ENCODE results near the gene ZSWIM6. TPM values are rescaled to one million over a fixed set of nuclear protein-coding genes. Genes with fewer than 3 reads are reported as not detected.

Gene ZSWIM6
- total and polyA plus RNA-seq, 4 experiments from 2014 or later = 0.23 to 11.3 (median 5.5) TPM

GRCh38 chr5:61289669-61290306, 42.3 kb upstream of the ZSWIM6 start:
- H3K36me3 Mint-ChIP-seq = no peaks in the 10 kb centered on the region
- H3K27me3 Mint-ChIP-seq = no peaks in the 10 kb centered on the region

GRCh38 chr5:61290791-61291210, 41.3 kb upstream of the ZSWIM6 start:
- peaks cover 0 to 5% (median 2%) of the 10 kb centered on the region in 4 donors for H3K4me1 Mint-ChIP-seq
- no peak overlapping the region for H3K4me3 Mint-ChIP-seq

More at GRCh38 chr5:61289669-61290306, 42.3 kb upstream of the ZSWIM6 start:
- H3K27ac ChIP-seq (ENCODE audit: low read depth, low read length) = no peak overlapping the region
- no peak for DNase-seq
- peaks cover 0 to 5% (median 2%) of the 10 kb centered on the region in 4 donors for H3K4me1 Mint-ChIP-seq
- no peaks in the 10 kb centered on the region for H3K9me3 Mint-ChIP-seq
- H3K27me3 ChIP-seq (ENCODE audit: insufficient read depth, low read length) = no peaks in the 10 kb centered on the region
- H3K4me1 ChIP-seq (ENCODE audit: insufficient read depth, low read length) = no peaks in the 10 kb centered on the region
- intact Hi-C loops (cut with micrococcal nuclease) = no loop called here
- H3K9me3 ChIP-seq (ENCODE audit: control insufficient read depth in 1 of 2, low read length in 2 of 2) = no peaks in the 10 kb centered on the region
- H3K36me3 ChIP-seq (ENCODE audit: insufficient read depth, low read length) = no peaks in the 10 kb centered on the region
- POLR2A ChIA-PET (ENCODE audit: partially characterized antibody) = no interaction called here
- no peak overlapping the region for H3K4me3 Mint-ChIP-seq
- H3K27ac Mint-ChIP-seq = no peak overlapping the region
- H3K4me3 ChIP-seq (ENCODE audit: low read length in 2 of 2) = no peak overlapping the region
- CTCF ChIA-PET (ENCODE audit: partially characterized antibody) = no interaction called here

DNA sequence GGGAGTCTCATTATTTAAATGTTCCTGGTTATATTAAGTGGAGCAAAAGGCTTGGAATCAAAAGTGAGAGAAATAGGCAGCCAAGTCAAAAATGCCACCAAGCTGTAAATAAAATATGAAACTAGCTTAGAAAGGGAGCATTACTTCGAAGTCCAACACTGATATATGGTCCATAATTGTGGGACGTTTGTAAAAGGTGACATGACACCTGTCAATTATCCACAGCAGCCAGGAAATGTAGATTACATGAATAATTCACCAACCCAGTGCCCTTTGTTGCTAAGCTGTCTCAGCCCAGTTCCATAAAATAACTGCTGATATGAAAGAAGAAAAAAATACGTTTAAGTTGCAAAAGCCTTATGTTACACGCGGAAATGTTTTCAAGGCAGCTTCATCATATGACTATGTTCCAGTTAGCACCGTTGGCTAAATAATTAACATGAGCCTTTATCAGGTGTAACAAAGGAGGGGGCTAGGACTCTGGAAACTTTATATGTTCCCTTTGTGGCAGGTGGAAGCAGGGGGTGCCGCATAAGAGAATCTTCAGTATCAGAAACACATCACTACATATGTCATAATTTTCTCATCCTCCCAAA, 39.9 kb upstream of the ZSWIM6 start:
- H3K27ac Mint-ChIP-seq = no peak overlapping the region
- intact Hi-C loops (cut with micrococcal nuclease) = no loop called here
- no peaks in the 10 kb centered on the region for H3K9me3 ChIP-seq (ENCODE audit: control insufficient read depth in 1 of 2, low read length in 2 of 2)

More at GRCh38 chr5:61290791-61291210, 41.3 kb upstream of the ZSWIM6 start:
- H3K4me1 ChIP-seq (ENCODE audit: insufficient read depth, low read length) = no peaks in the 10 kb centered on the region
- no peaks in the 10 kb centered on the region for H3K27me3 ChIP-seq (ENCODE audit: insufficient read depth, low read length)
- no peaks in the 10 kb centered on the region for H3K36me3 ChIP-seq (ENCODE audit: insufficient read depth, low read length)
- no peak overlapping the region for H3K4me3 ChIP-seq (ENCODE audit: low read length in 2 of 2)
- no peak overlapping the region for H3K27ac ChIP-seq (ENCODE audit: low read depth, low read length)
- H3K27ac Mint-ChIP-seq = peak overlapping the region in 1 of 7 donors; percentile 72
- ChIA-PET CTCF (ENCODE audit: partially characterized antibody) (no interaction called here), POLR2A (ENCODE audit: partially characterized antibody) (no interaction called here)
- H3K27me3 Mint-ChIP-seq = no peaks in the 10 kb centered on the region
- no peaks in the 10 kb centered on the region for H3K9me3 ChIP-seq (ENCODE audit: control insufficient read depth in 1 of 2, low read length in 2 of 2)
- no peak for DNase-seq
- intact Hi-C loops (cut with micrococcal nuclease) = no loop called here
- H3K9me3 Mint-ChIP-seq = no peaks in the 10 kb centered on the region
- no peaks in the 10 kb centered on the region for H3K36me3 Mint-ChIP-seq

DNA sequence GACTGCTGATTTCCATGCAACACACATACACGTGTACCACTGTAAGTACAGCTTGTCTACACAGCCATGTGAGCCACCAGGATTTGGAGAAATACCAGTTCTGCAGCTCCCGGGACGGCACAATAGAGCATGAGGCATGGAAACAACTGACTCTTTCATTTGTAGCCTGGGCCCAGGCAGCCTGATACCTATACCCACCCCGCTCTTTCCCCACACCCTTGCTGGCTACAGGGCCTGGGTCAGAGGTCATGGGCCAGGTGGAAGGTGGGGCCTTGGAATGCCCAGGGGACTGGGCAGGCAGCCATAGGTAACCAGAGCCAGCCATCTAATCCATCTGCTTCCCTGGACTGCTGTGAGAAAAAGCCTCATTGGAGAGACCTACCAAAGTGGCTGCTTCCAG, 39.0 kb upstream of the ZSWIM6 start:
- Histone ChIP-seq H3K36me3 (ENCODE audit: insufficient read depth, low read length) (no peaks in the 10 kb centered on the region), H3K27ac (ENCODE audit: low read depth, low read length) (no peak overlapping the region), H3K9me3 (ENCODE audit: control insufficient read depth in 1 of 2, low read length in 2 of 2) (no peaks in the 10 kb centered on the region), H3K4me1 (ENCODE audit: insufficient read depth, low read length) (no peaks in the 10 kb centered on the region), H3K27me3 (ENCODE audit: insufficient read depth, low read length) (no peaks in the 10 kb centered on the region), H3K4me3 (ENCODE audit: low read length in 2 of 2) (no peak overlapping the region)
- Mint-ChIP-seq H3K4me3 (no peak overlapping the region), H3K9me3 (no peaks in the 10 kb centered on the region), H3K4me1 (peaks cover 0 to 5% (median 2%) of the 10 kb centered on the region in 4 donors), H3K36me3 (no peaks in the 10 kb centered on the region), H3K27ac (no peak overlapping the region), H3K27me3 (no peaks in the 10 kb centered on the region)
- CTCF ChIA-PET (ENCODE audit: partially characterized antibody) = no interaction called here
- POLR2A ChIA-PET (ENCODE audit: partially characterized antibody) = no interaction called here
- no peak for DNase-seq
- intact Hi-C loops (cut with micrococcal nuclease) = no loop called here

More for the DNA sequence above, 39.9 kb upstream of the ZSWIM6 start:
- H3K4me1 Mint-ChIP-seq = peaks cover 0 to 5% (median 2%) of the 10 kb centered on the region in 4 donors
- POLR2A ChIA-PET (ENCODE audit: partially characterized antibody) = no interaction called here
- no peak for DNase-seq
- H3K4me3 ChIP-seq (ENCODE audit: low read length in 2 of 2) = no peak overlapping the region
- H3K4me3 Mint-ChIP-seq = no peak overlapping the region
- H3K9me3 Mint-ChIP-seq = no peaks in the 10 kb centered on the region
- no peaks in the 10 kb centered on the region for H3K27me3 Mint-ChIP-seq
- H3K27ac ChIP-seq (ENCODE audit: low read depth, low read length) = no peak overlapping the region
- H3K36me3 Mint-ChIP-seq = no peaks in the 10 kb centered on the region
- H3K27me3 ChIP-seq (ENCODE audit: insufficient read depth, low read length) = no peaks in the 10 kb centered on the region
- CTCF ChIA-PET (ENCODE audit: partially characterized antibody) = no interaction called here
- no peaks in the 10 kb centered on the region for H3K36me3 ChIP-seq (ENCODE audit: insufficient read depth, low read length)
- H3K4me1 ChIP-seq (ENCODE audit: insufficient read depth, low read length) = no peaks in the 10 kb centered on the region

DNA sequence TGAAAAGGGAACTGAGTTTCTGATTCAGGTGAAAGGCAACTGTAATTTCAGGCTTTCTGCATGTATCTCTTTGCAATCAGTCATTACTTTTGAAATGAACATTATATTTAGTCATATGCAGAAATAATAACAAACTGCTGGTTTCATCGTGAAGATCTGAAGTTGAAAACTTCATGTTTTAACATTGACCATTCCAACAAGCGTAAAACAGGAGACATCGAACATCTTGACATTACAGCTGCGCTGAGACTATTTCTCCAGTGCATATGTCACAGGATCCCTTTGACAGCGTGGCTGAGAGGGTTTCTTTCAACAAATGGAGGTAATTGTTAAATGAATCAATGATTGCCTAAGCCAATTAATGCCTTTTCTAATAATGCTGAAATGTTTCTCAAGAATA, 38.2 kb upstream of the ZSWIM6 start:
- no peaks in the 10 kb centered on the region for H3K36me3 ChIP-seq (ENCODE audit: insufficient read depth, low read length)
- CTCF ChIA-PET (ENCODE audit: partially characterized antibody) = no interaction called here

DNA sequence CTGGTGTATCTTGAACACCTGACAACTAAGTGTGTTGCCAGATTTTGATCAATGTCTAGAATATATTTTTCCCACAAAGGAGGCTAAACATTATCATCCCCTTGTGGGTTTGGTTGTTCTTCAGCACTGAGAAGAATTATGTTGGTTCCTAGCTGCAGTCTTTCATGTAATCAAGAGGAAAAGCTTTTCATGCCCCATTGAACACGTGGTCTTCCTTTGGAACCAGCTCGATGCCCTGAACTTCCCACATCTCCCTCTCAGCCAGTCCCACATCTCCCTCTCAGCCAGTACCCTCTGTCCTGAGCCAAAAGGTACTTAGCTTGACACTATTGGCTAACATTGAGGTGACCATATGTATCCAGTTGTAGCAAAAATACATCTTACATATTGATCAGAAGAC, 36.7 kb upstream of the ZSWIM6 start:
- Mint-ChIP-seq H3K4me1 (peaks cover 0 to 5% (median 2%) of the 10 kb centered on the region in 4 donors), H3K4me3 (no peak overlapping the region), H3K27ac (no peak overlapping the region), H3K36me3 (no peaks in the 10 kb centered on the region), H3K9me3 (no peaks in the 10 kb centered on the region), H3K27me3 (peaks cover 0 to 2% of the 10 kb centered on the region in 2 donors)
- no peaks in the 10 kb centered on the region for H3K36me3 ChIP-seq (ENCODE audit: insufficient read depth, low read length)
- no peaks in the 10 kb centered on the region for H3K4me1 ChIP-seq (ENCODE audit: insufficient read depth, low read length)
- ChIA-PET CTCF (ENCODE audit: partially characterized antibody) (interaction anchor here (1.4 kb wide), 1 partner anchor 8 kb away, joined by 6 read pairs; no protein-coding TSS in a partner anchor), POLR2A (ENCODE audit: partially characterized antibody) (interaction anchor here (0.9 kb wide), 1 partner anchor 20 kb away, joined by 3 read pairs; no protein-coding TSS in a partner anchor)
- no peaks in the 10 kb centered on the region for H3K9me3 ChIP-seq (ENCODE audit: control insufficient read depth in 1 of 2, low read length in 2 of 2)
- H3K27me3 ChIP-seq (ENCODE audit: insufficient read depth, low read length) = no peaks in the 10 kb centered on the region
- intact Hi-C loops (cut with micrococcal nuclease) = no loop called here
- no peak overlapping the region for H3K4me3 ChIP-seq (ENCODE audit: low read length in 2 of 2)
- DNase-seq = no peak
- no peak overlapping the region for H3K27ac ChIP-seq (ENCODE audit: low read depth, low read length)

More for the DNA sequence above, 38.2 kb upstream of the ZSWIM6 start:
- POLR2A ChIA-PET (ENCODE audit: partially characterized antibody) = no interaction called here
- Histone ChIP-seq H3K4me3 (ENCODE audit: low read length in 2 of 2) (no peak overlapping the region), H3K27me3 (ENCODE audit: insufficient read depth, low read length) (no peaks in the 10 kb centered on the region), H3K27ac (ENCODE audit: low read depth, low read length) (no peak overlapping the region), H3K4me1 (ENCODE audit: insufficient read depth, low read length) (no peaks in the 10 kb centered on the region), H3K9me3 (ENCODE audit: control insufficient read depth in 1 of 2, low read length in 2 of 2) (no peaks in the 10 kb centered on the region)
- intact Hi-C loops (cut with micrococcal nuclease) = no loop called here
- DNase-seq = no peak
- H3K27me3 Mint-ChIP-seq = no peaks in the 10 kb centered on the region
- no peak overlapping the region for H3K27ac Mint-ChIP-seq
- H3K36me3 Mint-ChIP-seq = no peaks in the 10 kb centered on the region
- no peaks in the 10 kb centered on the region for H3K9me3 Mint-ChIP-seq
- H3K4me1 Mint-ChIP-seq = peaks cover 0 to 5% (median 2%) of the 10 kb centered on the region in 4 donors
- H3K4me3 Mint-ChIP-seq = no peak overlapping the region

GRCh38 chr5:61298066-61298465, 34.0 kb upstream of the ZSWIM6 start:
- Mint-ChIP-seq H3K27me3 (peaks cover 2 to 4% of the 10 kb centered on the region in 2 donors), H3K4me3 (no peak overlapping the region), H3K27ac (no peak overlapping the region), H3K36me3 (no peaks in the 10 kb centered on the region), H3K9me3 (no peaks in the 10 kb centered on the region), H3K4me1 (peaks cover 0 to 1% (median 0%) of the 10 kb centered on the region in 4 donors)
- Histone ChIP-seq H3K36me3 (ENCODE audit: insufficient read depth, low read length) (no peaks in the 10 kb centered on the region), H3K27ac (ENCODE audit: low read depth, low read length) (no peak overlapping the region), H3K27me3 (ENCODE audit: insufficient read depth, low read length) (no peaks in the 10 kb centered on the region), H3K4me1 (ENCODE audit: insufficient read depth, low read length) (no peaks in the 10 kb centered on the region), H3K9me3 (ENCODE audit: control insufficient read depth in 1 of 2, low read length in 2 of 2) (no peaks in the 10 kb centered on the region), H3K4me3 (ENCODE audit: low read length in 2 of 2) (no peak overlapping the region)
- intact Hi-C loops (cut with micrococcal nuclease) = no loop called here
- CTCF ChIA-PET (ENCODE audit: partially characterized antibody) = no interaction called here
- POLR2A ChIA-PET (ENCODE audit: partially characterized antibody) = no interaction called here
- DNase-seq = no peak

Data from CD4-positive, alpha-beta memory T cell (primary cell).